Neural progenitor cell (in vitro differentiated cells): ENCODE measurements around the gene MPO.

Source experiments
- EZH2 ChIP-seq: fragments of 200-600 bp; sonication (generic); IDR thresholded peaks from 2 replicates; pipeline ENCODE4 v1.6.1; 2017; ENCODE audit warnings: antibody characterized with exemption, mild to moderate bottlenecking, moderate library complexity
- EZH2phosphoT487 ChIP-seq: fragments of 200-600 bp; sonication (generic); IDR thresholded peaks from 2 replicates; pipeline ENCODE4 v1.6.1; 2017; ENCODE audit warnings: antibody characterized with exemption
- TF ChIP-seq, protein P1 (sequence below): fragments of 200-600 bp; sonication (generic); IDR thresholded peaks from 2 replicates; pipeline ENCODE4 v1.5.1; 2017; ENCODE audit warnings: antibody characterized with exemption, mild to moderate bottlenecking

DNA sequence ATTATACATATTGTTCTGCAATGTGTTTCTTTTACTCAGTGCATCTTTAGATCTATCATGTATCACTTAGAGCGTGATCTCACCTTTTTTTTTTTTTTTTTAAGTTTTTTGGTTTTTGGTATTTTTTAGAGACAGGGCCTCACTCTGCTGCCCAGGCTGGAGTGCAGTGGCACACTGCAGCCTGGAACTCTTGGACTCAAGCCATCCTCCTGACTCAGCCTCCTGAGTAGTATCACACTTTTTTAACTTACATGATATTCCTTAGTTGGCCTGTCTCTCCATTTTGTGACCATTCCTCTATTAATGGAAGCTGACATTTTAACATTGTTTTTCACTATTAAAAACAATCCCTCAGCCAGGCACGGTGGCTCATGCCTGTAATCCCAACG is 4.7 kb upstream of the MPO start:
- TF ChIP-seq, protein P1, sequence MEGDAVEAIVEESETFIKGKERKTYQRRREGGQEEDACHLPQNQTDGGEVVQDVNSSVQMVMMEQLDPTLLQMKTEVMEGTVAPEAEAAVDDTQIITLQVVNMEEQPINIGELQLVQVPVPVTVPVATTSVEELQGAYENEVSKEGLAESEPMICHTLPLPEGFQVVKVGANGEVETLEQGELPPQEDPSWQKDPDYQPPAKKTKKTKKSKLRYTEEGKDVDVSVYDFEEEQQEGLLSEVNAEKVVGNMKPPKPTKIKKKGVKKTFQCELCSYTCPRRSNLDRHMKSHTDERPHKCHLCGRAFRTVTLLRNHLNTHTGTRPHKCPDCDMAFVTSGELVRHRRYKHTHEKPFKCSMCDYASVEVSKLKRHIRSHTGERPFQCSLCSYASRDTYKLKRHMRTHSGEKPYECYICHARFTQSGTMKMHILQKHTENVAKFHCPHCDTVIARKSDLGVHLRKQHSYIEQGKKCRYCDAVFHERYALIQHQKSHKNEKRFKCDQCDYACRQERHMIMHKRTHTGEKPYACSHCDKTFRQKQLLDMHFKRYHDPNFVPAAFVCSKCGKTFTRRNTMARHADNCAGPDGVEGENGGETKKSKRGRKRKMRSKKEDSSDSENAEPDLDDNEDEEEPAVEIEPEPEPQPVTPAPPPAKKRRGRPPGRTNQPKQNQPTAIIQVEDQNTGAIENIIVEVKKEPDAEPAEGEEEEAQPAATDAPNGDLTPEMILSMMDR: no peak
- no peak for TF ChIP-seq EZH2phosphoT487
- no peak for TF ChIP-seq EZH2
